Measurements from ENCODE around the gene GCGR.

DNA sequence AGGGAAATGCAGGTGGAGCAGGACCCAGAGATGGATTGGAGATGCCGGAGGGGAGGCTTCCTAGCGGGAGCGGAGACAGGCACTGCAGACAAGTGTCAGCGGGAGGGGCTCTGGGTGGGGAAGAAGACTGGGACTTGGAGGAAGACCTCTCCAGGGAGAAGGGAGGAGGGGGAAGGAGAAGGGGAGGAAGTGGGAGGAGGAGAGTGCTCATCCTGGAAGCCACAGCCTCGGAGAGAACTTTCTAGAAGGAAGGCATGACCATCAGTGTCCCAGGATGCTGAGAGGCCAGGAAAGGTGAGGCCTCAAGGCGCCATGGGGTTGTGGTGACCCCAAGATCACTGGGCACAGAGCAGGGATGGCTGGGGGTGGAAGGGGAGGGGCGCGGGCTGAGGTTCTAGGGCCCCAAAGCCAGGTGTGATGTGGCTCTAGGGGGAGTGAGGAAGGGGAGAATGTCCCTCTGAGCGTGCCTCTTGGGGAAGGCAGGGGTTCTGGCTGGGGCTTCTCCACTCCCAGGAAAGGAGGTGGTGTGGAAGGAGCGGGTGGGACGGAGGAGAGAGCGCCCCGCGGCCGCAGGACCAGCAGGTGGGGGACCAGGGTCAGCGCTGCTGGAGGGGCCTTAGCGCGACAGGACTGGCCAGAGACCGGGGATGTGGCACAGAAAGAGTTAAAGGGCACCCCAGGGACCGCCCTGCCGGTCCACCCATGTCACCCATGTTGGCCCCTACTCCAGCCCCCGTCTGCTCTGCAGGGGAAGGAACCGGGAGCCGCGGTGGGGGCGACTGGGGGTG lies 900 bp upstream of the GCGR start:
- TF ChIP-seq NFYB (IDR thresholded peaks at IDR 0.05; ENCODE audit: insufficient read depth, low read depth, low read length) (no peak), ZNF24 (IDR thresholded peaks at IDR 0.05) (no peak), EZH2 (IDR thresholded peaks at IDR 0.05; ENCODE audit: borderline replicate concordance, control insufficient read depth, low read depth, low read length) (no peak), PML (IDR thresholded peaks at IDR 0.05; ENCODE audit: low read length) (no peak), ASH2L (IDR thresholded peaks at IDR 0.05; ENCODE audit: borderline replicate concordance, low read depth) (no peak), ESRRA (IDR thresholded peaks at IDR 0.05; ENCODE audit: low read length) (no peak)
- TF ChIP-seq, protein P1, sequence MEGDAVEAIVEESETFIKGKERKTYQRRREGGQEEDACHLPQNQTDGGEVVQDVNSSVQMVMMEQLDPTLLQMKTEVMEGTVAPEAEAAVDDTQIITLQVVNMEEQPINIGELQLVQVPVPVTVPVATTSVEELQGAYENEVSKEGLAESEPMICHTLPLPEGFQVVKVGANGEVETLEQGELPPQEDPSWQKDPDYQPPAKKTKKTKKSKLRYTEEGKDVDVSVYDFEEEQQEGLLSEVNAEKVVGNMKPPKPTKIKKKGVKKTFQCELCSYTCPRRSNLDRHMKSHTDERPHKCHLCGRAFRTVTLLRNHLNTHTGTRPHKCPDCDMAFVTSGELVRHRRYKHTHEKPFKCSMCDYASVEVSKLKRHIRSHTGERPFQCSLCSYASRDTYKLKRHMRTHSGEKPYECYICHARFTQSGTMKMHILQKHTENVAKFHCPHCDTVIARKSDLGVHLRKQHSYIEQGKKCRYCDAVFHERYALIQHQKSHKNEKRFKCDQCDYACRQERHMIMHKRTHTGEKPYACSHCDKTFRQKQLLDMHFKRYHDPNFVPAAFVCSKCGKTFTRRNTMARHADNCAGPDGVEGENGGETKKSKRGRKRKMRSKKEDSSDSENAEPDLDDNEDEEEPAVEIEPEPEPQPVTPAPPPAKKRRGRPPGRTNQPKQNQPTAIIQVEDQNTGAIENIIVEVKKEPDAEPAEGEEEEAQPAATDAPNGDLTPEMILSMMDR (IDR thresholded peaks at IDR 0.05 in 2 of 3, conservative IDR thresholded peaks at IDR 0.05 in 1 of 3; ENCODE audit: control insufficient read depth in 2 of 3, extremely low read depth in 1 of 3, insufficient read depth in 1 of 3, low read depth in 3 of 3, low read length in 3 of 3) = no peak
- TF ChIP-seq, protein P2, sequence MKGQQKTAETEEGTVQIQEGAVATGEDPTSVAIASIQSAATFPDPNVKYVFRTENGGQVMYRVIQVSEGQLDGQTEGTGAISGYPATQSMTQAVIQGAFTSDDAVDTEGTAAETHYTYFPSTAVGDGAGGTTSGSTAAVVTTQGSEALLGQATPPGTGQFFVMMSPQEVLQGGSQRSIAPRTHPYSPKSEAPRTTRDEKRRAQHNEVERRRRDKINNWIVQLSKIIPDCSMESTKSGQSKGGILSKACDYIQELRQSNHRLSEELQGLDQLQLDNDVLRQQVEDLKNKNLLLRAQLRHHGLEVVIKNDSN (IDR thresholded peaks at IDR 0.05; ENCODE audit: borderline replicate concordance, extremely low read length, insufficient read depth, low read depth, low read length) = no peak
- TF ChIP-seq, protein P3, sequence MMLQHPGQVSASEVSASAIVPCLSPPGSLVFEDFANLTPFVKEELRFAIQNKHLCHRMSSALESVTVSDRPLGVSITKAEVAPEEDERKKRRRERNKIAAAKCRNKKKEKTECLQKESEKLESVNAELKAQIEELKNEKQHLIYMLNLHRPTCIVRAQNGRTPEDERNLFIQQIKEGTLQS (IDR thresholded peaks at IDR 0.05; ENCODE audit: borderline replicate concordance, extremely low read depth, low read depth, low read length) = no peak
